Mononuclear cell (primary cell): ENCODE data around the gene TMEM95. TPM values are rescaled to one million over a fixed set of nuclear protein-coding genes. Genes with fewer than 3 reads are reported as not detected.

Experiments used
- total RNA-seq: library from RNA; depleted of rRNA; stranded (reverse); fragments of >200 nt; gene quantifications from one replicate; pipeline ENCODE4 v1.2.3, GENCODE V29; 2012

Gene TMEM95
- total RNA-seq, 1 donor: not detected

Other genes starting within 250 kb of the TMEM95 start
- gene ASGR2, start 240.3 kb upstream of the TMEM95 start, total RNA-seq: 12.9 TPM
- 4.6 TPM for gene ASGR1, start 175.8 kb upstream of the TMEM95 start, total RNA-seq
- gene DLG4, start 135.3 kb upstream of the TMEM95 start, total RNA-seq: 9.0 TPM
- gene ACADVL, start 135.2 kb upstream of the TMEM95 start, total RNA-seq: 143 TPM
- 23.1 TPM for gene DVL2, start 120.6 kb upstream of the TMEM95 start, total RNA-seq
- 6.5 TPM for gene PHF23, start 115.7 kb upstream of the TMEM95 start, total RNA-seq
- gene GABARAP, start 112.7 kb upstream of the TMEM95 start, total RNA-seq: 396 TPM
- gene CTDNEP1, start 103.4 kb upstream of the TMEM95 start, total RNA-seq: 38.8 TPM
- gene ELP5, start 102.9 kb upstream of the TMEM95 start, total RNA-seq: 14.4 TPM
- gene CLDN7, start 92.7 kb upstream of the TMEM95 start, total RNA-seq: 0.10 TPM
- gene SLC2A4, start 73.4 kb upstream of the TMEM95 start, total RNA-seq: not detected
- not detected for gene YBX2, start 60.5 kb upstream of the TMEM95 start, total RNA-seq
- gene EIF5A, start 47.5 kb upstream of the TMEM95 start, total RNA-seq: 340 TPM
- 65.9 TPM for gene GPS2, start 39.8 kb upstream of the TMEM95 start, total RNA-seq
- gene NEURL4, start 25.8 kb upstream of the TMEM95 start, total RNA-seq: 4.8 TPM
- gene ACAP1, start 18.6 kb upstream of the TMEM95 start, total RNA-seq: 107 TPM
- 0.73 TPM for gene KCTD11, start 3.0 kb upstream of the TMEM95 start, total RNA-seq
- 5.5 TPM for gene TNK1, start 25.9 kb downstream of the TMEM95 start, total RNA-seq
- gene PLSCR3, start 39.4 kb downstream of the TMEM95 start, total RNA-seq: 21.6 TPM
- gene TMEM256, start 48.9 kb downstream of the TMEM95 start, total RNA-seq: 41.1 TPM
- gene NLGN2, start 52.7 kb downstream of the TMEM95 start, total RNA-seq: 0.73 TPM
- not detected for gene SPEM1, start 65.2 kb downstream of the TMEM95 start, total RNA-seq
- not detected for gene SPEM2, start 70.5 kb downstream of the TMEM95 start, total RNA-seq
- gene SPEM3, start 73.7 kb downstream of the TMEM95 start, total RNA-seq: under 0.01 TPM
- 4.6 TPM for gene TMEM102, start 80.3 kb downstream of the TMEM95 start, total RNA-seq
- 0.21 TPM for gene FGF11, start 84.4 kb downstream of the TMEM95 start, total RNA-seq
- gene CHRNB1, start 89.9 kb downstream of the TMEM95 start, total RNA-seq: 3.3 TPM
- gene ZBTB4, start 124.5 kb downstream of the TMEM95 start, total RNA-seq: 30.9 TPM
- gene SLC35G6, start 126.3 kb downstream of the TMEM95 start, total RNA-seq: not detected
- 174 TPM for gene POLR2A, start 129.2 kb downstream of the TMEM95 start, total RNA-seq
- 14.4 TPM for gene TNFSF12, start 193.9 kb downstream of the TMEM95 start, total RNA-seq
- 44.9 TPM for gene TNFSF13, start 203.6 kb downstream of the TMEM95 start, total RNA-seq
- gene SENP3, start 206.8 kb downstream of the TMEM95 start, total RNA-seq: 33.1 TPM
- 147 TPM for gene CD68, start 224.5 kb downstream of the TMEM95 start, total RNA-seq
- 48.0 TPM for gene MPDU1, start 228.7 kb downstream of the TMEM95 start, total RNA-seq
- 0.52 TPM for gene SOX15, start 234.9 kb downstream of the TMEM95 start, total RNA-seq